GM18511 (cell line): Measurements from ENCODE around the gene A2M.

Experiments used
- ATAC-seq: cut with Tn5 transposase; IDR thresholded peaks from one replicate; pipeline ENCODE4 v1.9.1; 2021; ENCODE audit warnings: mild to moderate bottlenecking, moderate library complexity; ENCODE audit not compliant: unreplicated experiment

A2M gene

GRCh38 chr12:9122091-9122609 is 6.4 kb upstream of the A2M start:
- ATAC-seq, result no peak

GRCh38 chr12:9120487-9121184 is 4.9 kb upstream of the A2M start:
- ATAC-seq, result no peak

- peak; percentile 60 for ATAC-seq
Observed at GRCh38 chr12:9118158-9118557, 2.4 kb upstream of the A2M start.

- no peak for ATAC-seq
Observed at GRCh38 chr12:9114946-9115345, 773 bp downstream of the A2M start.

GRCh38 chr12:9113987-9114309 is 1.8 kb downstream of the A2M start:
- ATAC-seq, result no peak

GRCh38 chr12:9113296-9113986 is 2.3 kb downstream of the A2M start:
- ATAC-seq, result no peak

GRCh38 chr12:9112076-9112853 is 3.5 kb downstream of the A2M start:
- no peak for ATAC-seq

- ATAC-seq, result no peak
Observed at GRCh38 chr12:9111525-9111924, 4.2 kb downstream of the A2M start.

- no peak for ATAC-seq
Observed at GRCh38 chr12:9109737-9110491, 5.8 kb downstream of the A2M start.

- no peak for ATAC-seq
Observed at GRCh38 chr12:9109213-9109522, 6.6 kb downstream of the A2M start.

GRCh38 chr12:9108504-9109212 is 7.1 kb downstream of the A2M start:
- no peak for ATAC-seq

- ATAC-seq, result no peak
Observed at GRCh38 chr12:9107542-9107873, 8.2 kb downstream of the A2M start.

GRCh38 chr12:9106610-9107541 is 8.8 kb downstream of the A2M start:
- no peak for ATAC-seq

GRCh38 chr12:9106067-9106466 is 9.7 kb downstream of the A2M start:
- no peak for ATAC-seq

GRCh38 chr12:9104767-9105423 is 10.8 kb downstream of the A2M start:
- ATAC-seq, result no peak

GRCh38 chr12:9104087-9104486 is 11.6 kb downstream of the A2M start:
- ATAC-seq, result no peak

GRCh38 chr12:9103050-9103849 is 12.5 kb downstream of the A2M start:
- ATAC-seq, result no peak

- ATAC-seq, result no peak
Observed at GRCh38 chr12:9101018-9101687, 14.6 kb downstream of the A2M start.
